ENCODE data around the gene UBE2F. TPM values are rescaled to one million over a fixed set of nuclear protein-coding genes. Genes with fewer than 3 reads are reported as not detected.

Gene UBE2F
- total and polyA plus RNA-seq, 2 of the 4 experiments (the other 2 are of a cell fraction): 44.6 to 59.8 TPM

DNA sequence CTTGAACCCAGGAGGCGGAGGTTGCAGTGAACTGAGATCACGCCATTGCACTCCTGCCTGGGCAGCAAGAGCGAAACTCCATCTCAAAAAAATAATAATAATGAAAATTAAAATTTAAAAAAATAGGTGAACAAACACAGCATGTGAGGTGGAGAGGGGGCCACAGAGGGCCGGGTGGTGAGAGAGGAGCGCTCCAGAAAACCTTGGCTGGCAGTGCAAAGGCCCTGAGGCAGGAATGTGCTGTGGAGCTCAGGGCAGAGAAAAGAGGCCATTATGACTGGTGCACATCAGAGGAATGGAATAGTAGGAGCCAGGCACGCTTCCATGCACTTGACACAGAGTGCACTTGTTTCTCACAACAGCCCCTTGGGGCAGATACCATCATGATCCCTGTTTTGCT lies 72.3 kb downstream of the UBE2F start:
- WGBS, 2 experiments (ENCODE audit: extremely low coverage in 2 of 2, insufficient read length in 1 of 2): 93% methylated on average over 3 of the region's 6 CpGs; no CpG with 5 or more reads in 1 of the 2 experiments
- no peak overlapping the region for H4K8ac ChIP-seq (ENCODE audit: low read depth in 2 of 2, low read length in 2 of 2)
- BruUV-seq (replicated peaks): no TSS peak
- no peak overlapping the region for H4K5ac ChIP-seq (ENCODE audit: low read depth, low read length)
- ATAC-seq (ENCODE audit: low read depth) (no peak), DNase-seq (no peak)
- no peak overlapping the region for H3K4ac ChIP-seq (ENCODE audit: low read depth, low read length)
- no peak overlapping the region for H2AFZ ChIP-seq (replicated peaks; ENCODE audit: low read length, poor library complexity)
- peaks cover 52% of the 10 kb centered on the region for H3K36me3 ChIP-seq (ENCODE audit: control insufficient read depth, insufficient read depth, low read length)
- no peaks in the 10 kb centered on the region for H3K27me3 ChIP-seq (ENCODE audit: control insufficient read depth, insufficient read depth, low read length)
- H2AK9ac ChIP-seq (replicated peaks; ENCODE audit: low read depth, low read length, poor library complexity): no peak overlapping the region
- H3K9me3 ChIP-seq (ENCODE audit: control insufficient read depth, insufficient read depth, low read length): no peaks in the 10 kb centered on the region
- no peak overlapping the region for H3K4me3 ChIP-seq (ENCODE audit: insufficient read depth, low read depth, low read length)
- dilution Hi-C loops (cut with HindIII; ENCODE audit: low sequenced_read_pairs, unreplicated experiment): no loop called here
- H4K20me1 ChIP-seq (ENCODE audit: insufficient read depth, low read length): no peaks in the 10 kb centered on the region
- POLR2A ChIA-PET (ENCODE audit: unreplicated experiment): no interaction called here
- H3K79me1 ChIP-seq (ENCODE audit: low read depth in 1 of 2, low read length in 2 of 2): peaks cover 0 to 3% of the 10 kb centered on the region in 2 experiments; a peak in 2 of 4 replicates
- no peak overlapping the region for H2BK20ac ChIP-seq (ENCODE audit: low read depth, low read length)
- no peak overlapping the region for H3K23ac ChIP-seq (ENCODE audit: low read depth, low read length)
- in situ Hi-C loops (cut with MboI; ENCODE audit: low sequenced_read_pairs): no loop called here
- intact Hi-C loops (cut with micrococcal nuclease): no loop called here
- CTCF ChIA-PET: no interaction called here
- no peak overlapping the region for H4K91ac ChIP-seq (ENCODE audit: insufficient read depth, low read depth, low read length)
- H3K18ac ChIP-seq (ENCODE audit: low read depth, low read length): no peak overlapping the region
- peaks cover 5% of the 10 kb centered on the region for H3K9me1 ChIP-seq (ENCODE audit: insufficient read depth, low read length)
- no peak overlapping the region for H3K9ac ChIP-seq (ENCODE audit: low read depth, low read length)
- no peak overlapping the region for H2BK120ac ChIP-seq (ENCODE audit: low read depth, low read length)
- H3K14ac ChIP-seq (replicated peaks; ENCODE audit: low read depth, low read length): no peak overlapping the region
- no peak overlapping the region for H2BK5ac ChIP-seq (ENCODE audit: low read depth, low read length, poor library complexity, severe bottlenecking)
- H2BK15ac ChIP-seq (ENCODE audit: low read depth, low read length): no peak overlapping the region
- H3K4me1 ChIP-seq (ENCODE audit: control insufficient read depth, insufficient read depth, low read length): no peaks in the 10 kb centered on the region
- TF ChIP-seq MAZ (IDR thresholded peaks at IDR 0.05; ENCODE audit: borderline replicate concordance, low read depth, low read length) (no peak), CHD1 (IDR thresholded peaks at IDR 0.05; ENCODE audit: low read depth, low read length) (no peak), MXI1 (IDR thresholded peaks at IDR 0.05; ENCODE audit: borderline replicate concordance, low read depth, low read length) (no peak), RCOR1 (IDR thresholded peaks at IDR 0.05; ENCODE audit: insufficient replicate concordance, low read length) (no peak), NFE2L2 (IDR thresholded peaks at IDR 0.05; ENCODE audit: low read depth, low read length) (no peak)
- no peak overlapping the region for H2AK5ac ChIP-seq (ENCODE audit: low read depth, low read length)
- no peak overlapping the region for H3K56ac ChIP-seq (ENCODE audit: extremely low read depth, insufficient read depth, low read length)
- no peak overlapping the region for H3K4me2 ChIP-seq (ENCODE audit: low read depth, low read length)
- no peak overlapping the region for H3K27ac ChIP-seq (ENCODE audit: insufficient read depth, low read length)
